ENCODE measurements around the gene SERPINB8. TPM values are rescaled to one million over a fixed set of nuclear protein-coding genes. Genes with fewer than 3 reads are reported as not detected.

SERPINB8 gene
- total and polyA plus RNA-seq, 9 of the 15 experiments (the other 6 are each of a cell fraction or from before 2014, with no cell fraction given) = 0.05 to 0.19 (median 0.09) TPM

GRCh38 chr18:63971320-63972001 is 1.6 kb downstream of the SERPINB8 start:
- in situ Hi-C loops (cut with MboI) = no loop called here
- intact Hi-C loops (cut with micrococcal nuclease) = no loop called here
- H4K20me1 ChIP-seq (replicated peaks; ENCODE audit: control insufficient read depth, insufficient read depth, low read length) = no peaks in the 10 kb centered on the region
- no peak overlapping the region for H3K27ac ChIP-seq (ENCODE audit: extremely low read depth, low read depth, low read length)
- TF ChIP-seq LEF1 (IDR thresholded peaks at IDR 0.05) (no peak), ZNF354B (CRISPR knock-in tag; IDR thresholded peaks at IDR 0.05) (no peak), CHD1 (IDR thresholded peaks at IDR 0.05; ENCODE audit: low read length) (no peak), SMAD4 (CRISPR knock-in tag; conservative IDR thresholded peaks at IDR 0.05) (no peak), SETDB1 (IDR thresholded peaks at IDR 0.05; ENCODE audit: low read length) (no peak), BCL6 (CRISPR knock-in tag; IDR thresholded peaks at IDR 0.05) (no peak), KAT8 (IDR thresholded peaks at IDR 0.05; ENCODE audit: low read depth) (no peak), BCOR (IDR thresholded peaks at IDR 0.05) (no peak), ZNF133 (CRISPR knock-in tag; IDR thresholded peaks at IDR 0.05) (no peak), TEAD1 (CRISPR knock-in tag; IDR thresholded peaks at IDR 0.05) (no peak), HOXB6 (CRISPR knock-in tag; IDR thresholded peaks at IDR 0.05; ENCODE audit: borderline replicate concordance) (no peak), ZNF23 (CRISPR knock-in tag; IDR thresholded peaks at IDR 0.05) (no peak), SOX6 (IDR thresholded peaks at IDR 0.05) (no peak), MYBL2 (IDR thresholded peaks at IDR 0.05; ENCODE audit: low read depth) (no peak), MYBL2 (CRISPR knock-in tag; IDR thresholded peaks at IDR 0.05; ENCODE audit: borderline replicate concordance) (no peak), ZNF263 (CRISPR knock-in tag; IDR thresholded peaks at IDR 0.05; ENCODE audit: borderline replicate concordance) (no peak), RFX7 (CRISPR knock-in tag; IDR thresholded peaks at IDR 0.05) (no peak)
- TF ChIP-seq, protein P1, sequence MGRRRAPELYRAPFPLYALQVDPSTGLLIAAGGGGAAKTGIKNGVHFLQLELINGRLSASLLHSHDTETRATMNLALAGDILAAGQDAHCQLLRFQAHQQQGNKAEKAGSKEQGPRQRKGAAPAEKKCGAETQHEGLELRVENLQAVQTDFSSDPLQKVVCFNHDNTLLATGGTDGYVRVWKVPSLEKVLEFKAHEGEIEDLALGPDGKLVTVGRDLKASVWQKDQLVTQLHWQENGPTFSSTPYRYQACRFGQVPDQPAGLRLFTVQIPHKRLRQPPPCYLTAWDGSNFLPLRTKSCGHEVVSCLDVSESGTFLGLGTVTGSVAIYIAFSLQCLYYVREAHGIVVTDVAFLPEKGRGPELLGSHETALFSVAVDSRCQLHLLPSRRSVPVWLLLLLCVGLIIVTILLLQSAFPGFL (CRISPR knock-in tag; IDR thresholded peaks at IDR 0.05) = no peak
- TF ChIP-seq, protein P2, sequence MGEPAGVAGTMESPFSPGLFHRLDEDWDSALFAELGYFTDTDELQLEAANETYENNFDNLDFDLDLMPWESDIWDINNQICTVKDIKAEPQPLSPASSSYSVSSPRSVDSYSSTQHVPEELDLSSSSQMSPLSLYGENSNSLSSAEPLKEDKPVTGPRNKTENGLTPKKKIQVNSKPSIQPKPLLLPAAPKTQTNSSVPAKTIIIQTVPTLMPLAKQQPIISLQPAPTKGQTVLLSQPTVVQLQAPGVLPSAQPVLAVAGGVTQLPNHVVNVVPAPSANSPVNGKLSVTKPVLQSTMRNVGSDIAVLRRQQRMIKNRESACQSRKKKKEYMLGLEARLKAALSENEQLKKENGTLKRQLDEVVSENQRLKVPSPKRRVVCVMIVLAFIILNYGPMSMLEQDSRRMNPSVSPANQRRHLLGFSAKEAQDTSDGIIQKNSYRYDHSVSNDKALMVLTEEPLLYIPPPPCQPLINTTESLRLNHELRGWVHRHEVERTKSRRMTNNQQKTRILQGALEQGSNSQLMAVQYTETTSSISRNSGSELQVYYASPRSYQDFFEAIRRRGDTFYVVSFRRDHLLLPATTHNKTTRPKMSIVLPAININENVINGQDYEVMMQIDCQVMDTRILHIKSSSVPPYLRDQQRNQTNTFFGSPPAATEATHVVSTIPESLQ (CRISPR knock-in tag; IDR thresholded peaks at IDR 0.05) = no peak
- ATAC-seq (no peak), FAIRE-seq (no peak), DNase-seq (ENCODE audit: extremely low read depth in 1 of 4, low spot score in 3 of 4) (no peak)
- no peaks in the 10 kb centered on the region for H3K36me3 ChIP-seq (ENCODE audit: control insufficient read depth, insufficient read depth, low read length)
- H3K9me1 ChIP-seq (ENCODE audit: control insufficient read depth, insufficient read depth, low read length) = no peaks in the 10 kb centered on the region
- no peaks in the 10 kb centered on the region for H3K9me3 ChIP-seq (replicated peaks; ENCODE audit: control insufficient read depth, insufficient read depth, low read depth, low read length)
- H3K4me1 ChIP-seq (replicated peaks in 1 of 2; ENCODE audit: control insufficient read depth in 2 of 2, insufficient read depth in 2 of 2, low read length in 2 of 2) = peaks cover 0 to 13% of the 10 kb centered on the region in 2 experiments; a peak in 1 of 5 replicates
- 8% methylated on average over 10 of the region's 13 CpGs for WGBS (ENCODE audit: insufficient coverage, low coverage, missing lambda C conversion rate)
- no TSS peak for BruUV-seq (replicated peaks)
- no peak overlapping the region for H2AFZ ChIP-seq (ENCODE audit: low read depth, low read length)
- CTCF ChIA-PET (ENCODE audit: low intra/inter-chr PET ratio) = no interaction called here
- POLR2A ChIA-PET = no interaction called here
- no peaks in the 10 kb centered on the region for H3K27me3 ChIP-seq (ENCODE audit: control insufficient read depth in 2 of 2, insufficient read depth in 2 of 2, low read length in 2 of 2)
- H3K79me2 ChIP-seq (ENCODE audit: control insufficient read depth, insufficient read depth, low read length) = no peaks in the 10 kb centered on the region
- H3K4me2 ChIP-seq (ENCODE audit: insufficient read depth, low read length) = no peak overlapping the region
- no peak overlapping the region for H3K4me3 ChIP-seq
- H3K9ac ChIP-seq (ENCODE audit: insufficient read depth in 1 of 2, low read depth in 2 of 2, low read length in 2 of 2) = no peak overlapping the region
